Measurements from ENCODE around the gene ERO1B.

Gene ERO1B

GRCh38 chr1:236176337-236177336, 105.1 kb downstream of the ERO1B start:
- Mint-ChIP-seq H3K4me3 (no peak overlapping the region), H3K27me3 (ENCODE audit: low read depth) (no peaks in the 10 kb centered on the region), H3K36me3 (ENCODE audit: low read depth) (peaks cover 2% of the 10 kb centered on the region), H3K9me3 (no peaks in the 10 kb centered on the region), H3K4me1 (ENCODE audit: low read depth) (no peaks in the 10 kb centered on the region), H3K27ac (no peak overlapping the region)
- DNase-seq (ENCODE audit: low spot score), result no peak

- Mint-ChIP-seq H3K4me3 (no peak overlapping the region), H3K27me3 (ENCODE audit: low read depth) (no peaks in the 10 kb centered on the region), H3K9me3 (no peaks in the 10 kb centered on the region), H3K36me3 (ENCODE audit: low read depth) (no peaks in the 10 kb centered on the region), H3K27ac (no peak overlapping the region), H3K4me1 (ENCODE audit: low read depth) (no peaks in the 10 kb centered on the region)
- no peak for DNase-seq (ENCODE audit: low spot score)
These were observed 106.0 kb downstream of the ERO1B start for GRCh38 chr1:236175642-236176336.

GRCh38 chr1:236173174-236173767, 108.5 kb downstream of the ERO1B start:
- H3K9me3 Mint-ChIP-seq, result no peaks in the 10 kb centered on the region
- no peaks in the 10 kb centered on the region for H3K27me3 Mint-ChIP-seq (ENCODE audit: low read depth)
- H3K4me1 Mint-ChIP-seq (ENCODE audit: low read depth), result no peaks in the 10 kb centered on the region
- H3K4me3 Mint-ChIP-seq, result no peak overlapping the region
- no peak for DNase-seq (ENCODE audit: low spot score)
- no peaks in the 10 kb centered on the region for H3K36me3 Mint-ChIP-seq (ENCODE audit: low read depth)
- no peak overlapping the region for H3K27ac Mint-ChIP-seq

GRCh38 chr1:236172041-236172579, 109.6 kb downstream of the ERO1B start:
- Mint-ChIP-seq H3K4me3 (no peak overlapping the region), H3K4me1 (ENCODE audit: low read depth) (no peaks in the 10 kb centered on the region), H3K36me3 (ENCODE audit: low read depth) (no peaks in the 10 kb centered on the region), H3K27me3 (ENCODE audit: low read depth) (no peaks in the 10 kb centered on the region), H3K27ac (no peak overlapping the region), H3K9me3 (no peaks in the 10 kb centered on the region)
- no peak for DNase-seq (ENCODE audit: low spot score)

GRCh38 chr1:236168716-236169429, 112.9 kb downstream of the ERO1B start:
- H3K4me3 Mint-ChIP-seq, result no peak overlapping the region
- no peaks in the 10 kb centered on the region for H3K4me1 Mint-ChIP-seq (ENCODE audit: low read depth)
- H3K36me3 Mint-ChIP-seq (ENCODE audit: low read depth), result peaks cover 3% of the 10 kb centered on the region
- DNase-seq (ENCODE audit: low spot score), result no peak
- no peak overlapping the region for H3K27ac Mint-ChIP-seq
- H3K27me3 Mint-ChIP-seq (ENCODE audit: low read depth), result no peaks in the 10 kb centered on the region
- H3K9me3 Mint-ChIP-seq, result no peaks in the 10 kb centered on the region

GRCh38 chr1:236167578-236167977, 114.2 kb downstream of the ERO1B start:
- Mint-ChIP-seq H3K4me3 (no peak overlapping the region), H3K9me3 (no peaks in the 10 kb centered on the region), H3K27ac (no peak overlapping the region), H3K4me1 (ENCODE audit: low read depth) (no peaks in the 10 kb centered on the region), H3K36me3 (ENCODE audit: low read depth) (peaks cover 6% of the 10 kb centered on the region), H3K27me3 (ENCODE audit: low read depth) (no peaks in the 10 kb centered on the region)
- no peak for DNase-seq (ENCODE audit: low spot score)

- Mint-ChIP-seq H3K36me3 (ENCODE audit: low read depth) (peaks cover 6% of the 10 kb centered on the region), H3K9me3 (peaks cover under 1% of the 10 kb centered on the region), H3K27ac (no peak overlapping the region), H3K4me1 (ENCODE audit: low read depth) (no peaks in the 10 kb centered on the region), H3K27me3 (ENCODE audit: low read depth) (no peaks in the 10 kb centered on the region), H3K4me3 (no peak overlapping the region)
- no peak for DNase-seq (ENCODE audit: low spot score)
These were observed 114.6 kb downstream of the ERO1B start for GRCh38 chr1:236167154-236167553.

- Mint-ChIP-seq H3K27me3 (ENCODE audit: low read depth) (no peaks in the 10 kb centered on the region), H3K9me3 (peaks cover 11% of the 10 kb centered on the region), H3K4me1 (ENCODE audit: low read depth) (no peaks in the 10 kb centered on the region), H3K27ac (no peak overlapping the region), H3K36me3 (ENCODE audit: low read depth) (peaks cover 11% of the 10 kb centered on the region), H3K4me3 (no peak overlapping the region)
- DNase-seq (ENCODE audit: low spot score), result no peak
These were observed 115.7 kb downstream of the ERO1B start for GRCh38 chr1:236166041-236166440.
